ENCODE results near the gene KRCC1. TPM values are rescaled to one million over a fixed set of nuclear protein-coding genes. Genes with fewer than 3 reads are reported as not detected.
A peak's percentile ranks its signal among the peaks of the same experiment; 100 is the strongest.

Gene KRCC1
- total RNA-seq, 2 experiments from 2014 or later = 3.0 to 3.2 TPM

DNA sequence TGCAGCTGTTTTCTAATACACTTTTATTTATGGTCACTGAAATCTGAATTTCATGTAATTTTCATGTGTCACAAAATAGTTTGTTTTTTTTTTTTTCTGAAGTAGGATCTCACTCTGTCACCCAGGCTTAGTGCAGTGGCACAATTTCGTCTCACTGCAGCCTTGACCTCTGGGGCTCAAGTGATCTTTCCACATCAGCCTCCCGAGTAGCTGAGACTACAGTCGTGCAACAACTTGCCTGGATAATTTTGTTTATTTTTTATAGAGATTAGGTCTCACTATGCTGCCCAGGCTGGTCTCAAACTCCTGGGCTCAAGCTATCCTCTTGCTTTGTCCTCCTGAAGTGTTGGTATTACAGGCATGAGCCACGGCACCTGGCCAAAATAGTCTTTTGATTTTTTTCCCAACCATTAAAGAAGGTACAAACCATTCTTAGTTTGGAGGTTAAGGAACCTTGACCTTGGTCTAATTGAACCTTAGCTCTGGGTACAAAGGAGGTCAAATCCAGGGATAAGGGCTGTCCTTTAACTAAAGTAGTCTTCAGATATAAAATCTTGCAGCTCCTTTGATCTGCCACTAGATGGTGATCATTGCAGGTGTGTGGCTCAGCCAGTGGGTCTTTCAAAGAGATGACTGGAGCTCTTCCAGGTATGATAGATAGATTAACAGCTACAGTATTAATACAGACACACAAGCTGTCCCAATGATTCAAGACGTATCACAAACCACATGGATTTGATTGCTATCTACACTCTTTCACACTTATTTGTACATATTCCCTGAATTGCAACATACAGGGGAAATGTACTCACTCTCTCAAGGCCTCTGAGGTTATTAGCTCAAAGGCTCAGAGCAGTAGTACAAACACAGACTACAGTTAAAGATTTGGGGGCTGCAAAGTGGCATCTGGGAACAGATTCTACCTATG, 4.7 kb upstream of the KRCC1 start:
- Histone ChIP-seq H3K4me3 (ENCODE audit: low read length) (no peak overlapping the region), H3K27ac (ENCODE audit: low read depth in 1 of 2, low read length in 2 of 2) (no peak overlapping the region), H3K9me3 (ENCODE audit: control insufficient read depth in 1 of 2, insufficient read depth in 1 of 2, low read length in 2 of 2) (no peaks in the 10 kb centered on the region), H3K36me3 (ENCODE audit: insufficient read depth, low read length) (no peaks in the 10 kb centered on the region), H3K27me3 (ENCODE audit: control insufficient read depth in 1 of 2, insufficient read depth in 2 of 2, low read length in 2 of 2) (no peaks in the 10 kb centered on the region), H3K4me1 (ENCODE audit: insufficient read depth, low read length) (peaks cover 7% of the 10 kb centered on the region)
- no peak overlapping the region for H3K4me3 Mint-ChIP-seq
- intact Hi-C loops (cut with DNase I, micrococcal nuclease) = loop anchor here (1.0 to 10.0 kb wide), 3 partner anchors 100 to 1955 kb away; partner anchors contain the start of genes IMMT (in 1 of the 2), MRPL35 (in 1 of the 2), POLR1A (in 1 of the 2) and PTCD3 (in 1 of the 2)
- TF ChIP-seq, protein P1, sequence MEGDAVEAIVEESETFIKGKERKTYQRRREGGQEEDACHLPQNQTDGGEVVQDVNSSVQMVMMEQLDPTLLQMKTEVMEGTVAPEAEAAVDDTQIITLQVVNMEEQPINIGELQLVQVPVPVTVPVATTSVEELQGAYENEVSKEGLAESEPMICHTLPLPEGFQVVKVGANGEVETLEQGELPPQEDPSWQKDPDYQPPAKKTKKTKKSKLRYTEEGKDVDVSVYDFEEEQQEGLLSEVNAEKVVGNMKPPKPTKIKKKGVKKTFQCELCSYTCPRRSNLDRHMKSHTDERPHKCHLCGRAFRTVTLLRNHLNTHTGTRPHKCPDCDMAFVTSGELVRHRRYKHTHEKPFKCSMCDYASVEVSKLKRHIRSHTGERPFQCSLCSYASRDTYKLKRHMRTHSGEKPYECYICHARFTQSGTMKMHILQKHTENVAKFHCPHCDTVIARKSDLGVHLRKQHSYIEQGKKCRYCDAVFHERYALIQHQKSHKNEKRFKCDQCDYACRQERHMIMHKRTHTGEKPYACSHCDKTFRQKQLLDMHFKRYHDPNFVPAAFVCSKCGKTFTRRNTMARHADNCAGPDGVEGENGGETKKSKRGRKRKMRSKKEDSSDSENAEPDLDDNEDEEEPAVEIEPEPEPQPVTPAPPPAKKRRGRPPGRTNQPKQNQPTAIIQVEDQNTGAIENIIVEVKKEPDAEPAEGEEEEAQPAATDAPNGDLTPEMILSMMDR (IDR thresholded peaks at IDR 0.05) = peak; percentile 94
- peak in 7 of 14 experiments; percentile 22 to 69 (median 46) for DNase-seq
- peaks cover 28% of the 10 kb centered on the region for H3K4me1 Mint-ChIP-seq (ENCODE audit: low read depth)
- H3K36me3 Mint-ChIP-seq (ENCODE audit: low read depth) = peaks cover 1% of the 10 kb centered on the region
- H3K27ac Mint-ChIP-seq = no peak overlapping the region
- ChIA-PET CTCF (interaction anchor here (0.6 to 2.3 kb wide), 18 partner anchors 9 to 655 kb away, joined by 3 to 26 read pairs (median 4); no protein-coding TSS in a partner anchor), POLR2A (interaction anchor here (1.0 to 1.6 kb wide), 4 partner anchors 12 to 99 kb away, joined by 3 to 11 read pairs (median 4); partner anchors contain the start of gene RNU2-63P)
- peak; percentile 33 for ATAC-seq (ENCODE audit: poor library complexity)
- no peaks in the 10 kb centered on the region for H3K27me3 Mint-ChIP-seq
- no peaks in the 10 kb centered on the region for H3K9me3 Mint-ChIP-seq

DNA sequence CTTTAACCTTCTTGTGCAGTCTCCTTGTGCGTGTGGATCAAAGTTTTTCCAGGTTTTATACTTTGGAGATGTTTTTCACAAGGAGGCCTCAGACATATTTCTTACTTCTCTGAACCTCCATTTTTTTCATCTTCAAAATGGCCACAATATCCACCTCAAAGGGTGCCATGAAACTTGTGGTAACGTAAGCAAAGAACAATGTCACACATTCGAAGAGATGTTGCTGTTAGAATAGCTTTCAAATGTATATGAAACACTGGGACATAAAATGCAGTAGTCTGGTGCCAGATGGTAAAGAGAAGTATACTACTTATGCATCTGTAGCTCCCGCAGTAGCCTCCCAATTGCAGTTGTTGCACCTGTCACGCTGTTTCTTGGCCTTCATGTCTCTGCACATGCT, 2.6 kb upstream of the KRCC1 start:
- H3K4me1 Mint-ChIP-seq (ENCODE audit: low read depth) = peaks cover 49% of the 10 kb centered on the region
- H3K27me3 Mint-ChIP-seq = no peaks in the 10 kb centered on the region
- CTCF ChIA-PET = no interaction called here

DNA sequence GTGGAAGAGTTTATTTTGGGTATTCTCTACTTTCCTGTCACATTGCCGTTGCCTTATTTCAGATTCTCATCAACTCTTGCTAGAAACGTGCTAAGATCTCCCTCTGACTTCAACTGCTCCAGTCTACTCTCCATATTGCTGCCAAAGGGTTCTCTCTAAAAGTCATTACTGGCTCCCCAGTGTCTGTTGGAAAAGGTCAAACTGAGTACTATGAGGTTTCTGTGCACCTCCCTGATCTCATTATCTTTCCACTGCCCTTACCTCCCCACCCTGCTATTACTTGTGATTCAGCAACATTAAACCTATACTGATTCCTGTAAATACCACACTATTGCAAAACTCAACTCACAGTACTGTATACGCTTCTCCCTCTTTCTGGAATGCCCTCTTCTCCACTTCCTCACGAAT, 1.9 kb upstream of the KRCC1 start:
- Histone ChIP-seq H3K4me3 (ENCODE audit: low read length) (no peak overlapping the region), H3K27me3 (ENCODE audit: control insufficient read depth in 1 of 2, insufficient read depth in 2 of 2, low read length in 2 of 2) (no peaks in the 10 kb centered on the region), H3K36me3 (ENCODE audit: insufficient read depth, low read length) (no peaks in the 10 kb centered on the region), H3K4me1 (ENCODE audit: insufficient read depth, low read length) (peaks cover 18% of the 10 kb centered on the region), H3K27ac (ENCODE audit: low read depth in 1 of 2, low read length in 2 of 2) (no peak overlapping the region), H3K9me3 (ENCODE audit: control insufficient read depth in 1 of 2, insufficient read depth in 1 of 2, low read length in 2 of 2) (no peaks in the 10 kb centered on the region)
- Mint-ChIP-seq H3K9me3 (no peaks in the 10 kb centered on the region), H3K27me3 (no peaks in the 10 kb centered on the region), H3K27ac (peak overlapping the region; percentile 93), H3K36me3 (ENCODE audit: low read depth) (peaks cover 16% of the 10 kb centered on the region), H3K4me3 (peak overlapping the region; percentile 65), H3K4me1 (ENCODE audit: low read depth) (peaks cover 55% of the 10 kb centered on the region)
- ChIA-PET CTCF (no interaction called here), POLR2A (no interaction called here)
- ATAC-seq (ENCODE audit: poor library complexity) = no peak
- DNase-seq = no peak
- intact Hi-C loops (cut with DNase I, micrococcal nuclease) = loop anchor here in 1 of 2 experiments (2.0 to 10.0 kb wide), 3 partner anchors 633 to 1953 kb away; partner anchors contain the start of genes IMMT, MRPL35, POLR1A and PTCD3
- TF ChIP-seq, protein P1 (IDR thresholded peaks at IDR 0.05) = no peak

More for the DNA sequence above, 2.6 kb upstream of the KRCC1 start:
- Mint-ChIP-seq H3K4me3 (peak overlapping the region; percentile 11), H3K27ac (peak overlapping the region; percentile 93), H3K9me3 (no peaks in the 10 kb centered on the region), H3K36me3 (ENCODE audit: low read depth) (peaks cover 13% of the 10 kb centered on the region)
- POLR2A ChIA-PET = no interaction called here
- no peak for DNase-seq
- Histone ChIP-seq H3K4me3 (ENCODE audit: low read length) (no peak overlapping the region), H3K9me3 (ENCODE audit: control insufficient read depth in 1 of 2, insufficient read depth in 1 of 2, low read length in 2 of 2) (no peaks in the 10 kb centered on the region), H3K27ac (ENCODE audit: low read depth in 1 of 2, low read length in 2 of 2) (no peak overlapping the region), H3K4me1 (ENCODE audit: insufficient read depth, low read length) (peaks cover 18% of the 10 kb centered on the region), H3K36me3 (ENCODE audit: insufficient read depth, low read length) (no peaks in the 10 kb centered on the region), H3K27me3 (ENCODE audit: control insufficient read depth in 1 of 2, insufficient read depth in 2 of 2, low read length in 2 of 2) (no peaks in the 10 kb centered on the region)
- ATAC-seq (ENCODE audit: poor library complexity) = no peak
- TF ChIP-seq, protein P1 (IDR thresholded peaks at IDR 0.05) = no peak
- intact Hi-C loops (cut with DNase I, micrococcal nuclease) = loop anchor here in 1 of 2 experiments (10.0 kb wide), 2 partner anchors 1863 to 1953 kb away; partner anchors contain the start of genes IMMT, MRPL35, POLR1A and PTCD3

All from CD4-positive, alpha-beta T cell (primary cell).